DMS153 treated with DMSO at 0.1 percent for 48 hours (cell line): ENCODE data around the gene PLD2.
"Not testable (repeated sequence)": the region's sequence is repeated elsewhere in the genome, so short reads cannot be mapped to it uniquely, and the experiment has no call there.

ENCODE experiments used
- DNase-seq: peaks from one replicate; lab custom pipeline; 2025; ENCODE audit not compliant: unreplicated experiment; lab: John Stamatoyannopoulos, UW

The PLD2 gene

GRCh38 chr17:4856271-4856936 lies 49.5 kb downstream of the PLD2 start:
- no peak for DNase-seq

- no peak for DNase-seq
Observed at GRCh38 chr17:4856937-4857314, 50.0 kb downstream of the PLD2 start.

- not testable (repeated sequence) for DNase-seq
Observed at GRCh38 chr17:4857347-4857746, 50.4 kb downstream of the PLD2 start.

GRCh38 chr17:4858068-4858881 lies 51.3 kb downstream of the PLD2 start:
- no peak for DNase-seq

GRCh38 chr17:4858882-4859260 lies 51.9 kb downstream of the PLD2 start:
- no peak for DNase-seq

GRCh38 chr17:4859816-4860625 lies 53.1 kb downstream of the PLD2 start:
- no peak for DNase-seq

GRCh38 chr17:4860651-4861050 lies 53.7 kb downstream of the PLD2 start:
- DNase-seq: no peak

- no peak for DNase-seq
Observed at GRCh38 chr17:4861052-4861451, 54.1 kb downstream of the PLD2 start.

- no peak for DNase-seq
Observed at GRCh38 chr17:4862720-4863119, 55.8 kb downstream of the PLD2 start.

- no peak for DNase-seq
Observed at GRCh38 chr17:4863321-4863720, 56.4 kb downstream of the PLD2 start.

GRCh38 chr17:4867535-4867934 lies 60.6 kb downstream of the PLD2 start:
- not testable (repeated sequence) for DNase-seq

GRCh38 chr17:4869058-4869998 lies 62.4 kb downstream of the PLD2 start:
- not testable (repeated sequence) for DNase-seq

GRCh38 chr17:4870855-4871254 lies 63.9 kb downstream of the PLD2 start:
- no peak for DNase-seq

- DNase-seq: no peak
Observed at GRCh38 chr17:4872786-4873185, 65.8 kb downstream of the PLD2 start.
